ENCODE results near the gene C1QTNF9B.
"Not testable (repeated sequence)": the region's sequence is repeated elsewhere in the genome, so short reads cannot be mapped to it uniquely, and the experiment has no call there.

Gene C1QTNF9B

GRCh38 chr13:23897452-23897919 lies at the start of gene C1QTNF9B:
C1QTNF9B (minus strand) TSS chr13:23897502.
- not testable (repeated sequence) for DNase-seq (ENCODE audit: low read depth in 3 of 3, low spot score in 1 of 3)

GRCh38 chr13:23946900-23947299 lies 49.6 kb upstream of the C1QTNF9B start:
- no peak for DNase-seq (ENCODE audit: low read depth in 3 of 3, low spot score in 1 of 3)

DNA sequence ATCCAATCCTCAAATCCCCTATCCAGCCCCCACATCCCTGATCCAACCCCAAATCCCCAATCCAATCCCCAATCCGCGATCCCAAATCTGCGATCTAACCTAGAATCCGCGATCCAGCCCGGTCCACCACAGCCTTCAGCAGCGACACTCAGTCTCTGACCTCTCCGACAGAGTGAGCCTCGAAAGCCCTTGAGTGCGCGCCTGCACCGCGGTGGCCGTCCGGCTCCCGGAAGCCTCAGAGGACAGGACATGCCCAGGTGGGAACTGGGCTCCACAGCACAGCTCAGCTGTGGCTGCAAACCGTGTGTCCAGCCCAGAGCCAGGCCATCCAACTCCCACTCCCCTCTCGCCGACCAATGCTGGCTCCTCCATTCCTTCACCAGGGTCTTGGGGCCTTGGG lies 48.8 kb upstream of the C1QTNF9B start:
- DNase-seq (ENCODE audit: low read depth in 3 of 3, low spot score in 1 of 3), result no peak

DNA sequence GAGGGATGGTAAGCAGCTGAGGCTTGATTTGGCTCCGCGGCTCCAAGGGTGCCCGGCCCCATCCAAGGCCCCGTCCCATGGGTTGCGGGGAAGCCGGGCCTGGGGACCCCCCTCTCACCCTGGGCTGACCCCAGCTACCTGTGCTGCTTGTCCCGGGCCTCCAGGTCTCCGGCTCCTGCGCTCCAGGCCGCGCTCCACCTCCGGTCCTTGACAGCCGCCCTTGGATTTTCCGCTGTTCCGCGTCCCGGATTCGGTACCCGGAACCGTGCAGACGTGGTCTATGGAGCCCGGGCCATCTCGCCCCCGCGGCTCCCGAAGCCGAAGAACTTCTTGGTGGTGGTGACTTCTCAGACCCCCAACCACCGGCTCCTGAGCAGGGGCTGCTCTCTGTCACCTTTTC lies 48.3 kb upstream of the C1QTNF9B start:
- DNase-seq (ENCODE audit: low read depth in 3 of 3, low spot score in 1 of 3), result no peak

DNA sequence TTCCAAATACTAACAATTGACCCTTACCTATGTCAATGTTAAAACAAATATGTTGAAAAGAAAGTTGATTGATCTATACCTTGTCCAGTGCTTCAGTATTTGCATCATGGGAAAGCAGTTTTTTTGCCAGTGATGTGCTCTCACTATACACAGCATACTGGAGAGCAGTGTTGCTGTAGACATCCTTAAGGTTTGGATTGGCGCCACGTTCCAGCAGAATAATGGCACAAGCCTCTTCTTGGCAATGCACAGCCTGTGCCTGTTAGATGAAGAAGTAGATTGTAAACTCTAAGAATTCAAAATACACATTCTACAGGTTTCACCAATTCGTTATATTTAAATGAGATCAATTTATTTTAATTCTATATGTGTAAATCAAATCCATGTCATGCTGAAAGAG lies 43.9 kb upstream of the C1QTNF9B start:
- DNase-seq (ENCODE audit: low read depth in 3 of 3, low spot score in 1 of 3), result no peak

GRCh38 chr13:23939666-23940065 lies 42.4 kb upstream of the C1QTNF9B start:
- not testable (repeated sequence) for DNase-seq (ENCODE audit: low read depth in 3 of 3, low spot score in 1 of 3)

- no peak for DNase-seq (ENCODE audit: low read depth in 3 of 3, low spot score in 1 of 3)
These were observed 37.2 kb upstream of the C1QTNF9B start for GRCh38 chr13:23934520-23934919.

GRCh38 chr13:23928985-23929384 lies 31.7 kb upstream of the C1QTNF9B start:
- no peak for DNase-seq (ENCODE audit: low read depth in 3 of 3, low spot score in 1 of 3)

GRCh38 chr13:23923031-23923430 lies 25.7 kb upstream of the C1QTNF9B start:
- DNase-seq (ENCODE audit: low read depth in 3 of 3, low spot score in 1 of 3), result no peak

DNA sequence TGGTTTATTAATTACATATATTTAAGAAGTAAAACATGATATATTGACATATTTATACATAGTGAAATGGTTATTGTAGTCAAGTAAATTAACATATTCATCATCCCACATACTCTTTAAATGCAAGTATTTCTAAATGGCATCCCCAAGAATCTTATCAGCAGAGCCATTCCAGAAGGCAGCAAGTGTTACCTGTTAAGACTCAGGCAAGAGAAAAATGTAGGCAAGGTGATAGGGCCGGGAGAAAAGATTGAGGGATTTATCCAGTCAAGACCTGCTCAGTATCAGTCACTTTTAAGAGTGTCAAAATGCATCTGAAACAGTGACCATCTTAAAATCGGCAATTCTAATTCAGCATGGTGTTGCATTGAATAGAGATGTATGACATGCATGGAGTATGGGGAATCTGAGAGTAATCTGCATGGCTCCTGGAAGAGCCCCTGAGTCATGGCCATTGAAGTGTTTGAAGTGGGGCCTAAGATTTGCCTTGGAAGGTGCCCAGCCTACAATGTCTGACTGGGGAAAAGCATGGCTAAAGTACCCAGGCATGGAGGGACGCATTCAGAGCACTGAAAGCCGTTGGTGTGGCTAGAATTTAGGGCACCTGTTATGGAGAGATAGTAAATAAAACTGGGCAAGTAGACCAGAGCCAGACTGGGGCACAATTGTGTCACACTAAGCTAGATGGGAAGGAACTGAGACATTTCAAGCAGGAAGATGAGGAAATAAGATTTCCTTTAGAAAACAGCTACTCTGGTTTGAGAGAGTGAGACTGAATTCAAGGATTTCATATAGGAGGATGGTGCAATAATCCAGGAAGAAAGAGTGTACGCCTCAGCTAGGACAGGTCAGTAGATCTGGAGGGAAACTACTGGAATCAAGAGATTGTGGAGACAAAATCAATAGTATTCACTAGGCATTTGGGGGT lies 25.0 kb upstream of the C1QTNF9B start:
- no peak for DNase-seq (ENCODE audit: low read depth in 3 of 3, low spot score in 1 of 3)

DNA sequence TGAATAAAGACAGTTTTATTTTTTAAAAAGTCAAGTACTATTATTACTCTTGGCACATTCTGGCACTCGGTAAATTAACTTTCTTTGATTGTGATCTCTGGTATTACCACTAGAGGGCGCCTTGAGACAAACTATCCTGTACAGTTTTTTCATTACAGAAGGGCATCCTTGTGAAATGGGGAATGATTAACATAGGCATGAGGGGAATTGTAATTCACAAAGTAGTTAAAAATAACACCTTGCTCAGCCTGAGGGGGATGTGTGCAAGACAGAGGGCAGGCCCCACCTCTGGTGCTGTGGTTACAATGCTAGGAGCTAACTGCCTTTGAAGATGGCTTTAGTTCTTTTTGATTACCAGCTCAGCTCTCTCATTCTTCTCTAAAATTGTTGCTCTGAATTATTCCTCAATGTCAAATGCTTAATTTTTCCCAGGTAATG lies 24.2 kb upstream of the C1QTNF9B start:
- DNase-seq (ENCODE audit: low read depth in 3 of 3, low spot score in 1 of 3), result no peak

DNA sequence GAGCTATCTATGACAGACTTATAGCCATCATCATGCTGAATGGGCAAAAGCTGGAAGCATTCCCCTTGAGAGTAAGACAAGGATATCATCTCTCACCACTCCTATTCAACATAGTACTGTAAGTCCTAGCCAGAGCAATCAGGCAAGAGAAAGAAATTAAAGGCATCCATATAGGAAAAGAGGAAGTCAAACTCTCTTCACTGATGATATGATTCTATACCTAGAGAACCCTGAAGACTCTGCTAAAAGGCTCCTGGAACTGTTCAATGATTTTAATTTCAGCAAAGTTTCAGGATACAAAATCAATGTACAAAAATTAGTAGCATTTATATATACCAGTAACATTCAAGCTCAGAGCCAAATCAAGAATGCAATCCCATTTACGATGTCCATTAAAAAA lies 21.7 kb upstream of the C1QTNF9B start:
- DNase-seq (ENCODE audit: low read depth in 3 of 3, low spot score in 1 of 3), result no peak

GRCh38 chr13:23918208-23918607 lies 20.9 kb upstream of the C1QTNF9B start:
- DNase-seq (ENCODE audit: low read depth in 3 of 3, low spot score in 1 of 3), result no peak

- DNase-seq (ENCODE audit: low read depth in 3 of 3, low spot score in 1 of 3), result no peak
These were observed 18.0 kb upstream of the C1QTNF9B start for GRCh38 chr13:23915308-23915707.

DNA sequence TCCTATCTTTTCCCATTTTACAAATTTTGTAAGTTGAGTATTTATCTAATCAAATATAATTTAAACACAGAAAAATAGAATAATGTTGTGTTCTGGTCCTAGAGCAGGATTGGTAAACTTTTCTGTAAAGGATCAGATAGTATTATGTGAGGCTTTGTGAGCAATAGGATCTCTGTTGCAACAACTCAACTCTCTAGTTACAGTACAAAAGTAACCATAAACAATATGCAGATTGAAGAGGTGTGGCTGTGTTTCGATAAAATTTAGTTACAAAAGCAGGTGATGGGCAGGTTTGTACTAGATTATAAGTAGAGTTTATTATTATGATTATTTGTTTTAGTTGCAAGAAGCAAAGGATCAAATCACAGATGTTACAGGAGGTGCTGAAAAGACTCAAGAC lies 15.2 kb upstream of the C1QTNF9B start:
- DNase-seq (ENCODE audit: low read depth in 3 of 3, low spot score in 1 of 3), result no peak

DNA sequence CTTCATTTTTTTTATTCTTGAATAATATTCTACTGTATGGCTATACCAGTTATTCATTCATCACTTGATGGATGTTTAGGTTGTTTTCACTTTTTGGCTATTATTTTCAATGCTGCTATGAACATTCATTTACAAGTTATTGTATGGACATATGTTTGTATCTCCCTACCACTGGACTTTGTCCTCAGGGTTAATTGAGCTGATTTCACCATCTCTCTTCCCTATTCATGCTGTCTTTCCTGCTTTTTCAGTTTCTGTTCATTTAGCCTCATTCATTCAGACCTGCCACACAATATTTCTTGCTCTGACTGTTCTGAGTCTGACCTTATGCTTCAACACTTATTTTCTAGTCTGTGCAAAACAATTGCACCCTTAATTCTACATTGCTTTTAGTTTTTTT lies 12.3 kb upstream of the C1QTNF9B start:
- DNase-seq (ENCODE audit: low read depth in 3 of 3, low spot score in 1 of 3), result no peak

- no peak for DNase-seq (ENCODE audit: low read depth in 3 of 3, low spot score in 1 of 3)
These were observed 8.5 kb upstream of the C1QTNF9B start for GRCh38 chr13:23905766-23906165.

DNA sequence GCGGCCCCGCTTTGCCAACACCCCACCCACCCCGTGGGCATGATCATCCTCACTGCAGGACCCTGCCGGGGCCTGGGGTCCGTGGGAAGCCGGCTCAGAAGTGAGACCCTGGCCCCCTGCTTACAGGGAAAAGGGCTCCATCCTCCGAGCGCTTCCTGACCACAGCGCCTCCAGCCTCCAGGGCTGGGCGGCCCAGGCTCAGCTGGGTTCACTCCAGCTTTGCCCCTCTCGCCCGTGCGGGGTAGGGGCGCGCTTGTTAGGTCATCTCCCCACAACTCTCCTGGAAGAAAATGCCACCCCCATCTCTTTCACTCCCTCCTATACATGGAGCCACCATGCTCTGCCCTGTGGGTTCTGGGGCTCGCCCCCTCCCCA lies 6.6 kb upstream of the C1QTNF9B start:
- DNase-seq (ENCODE audit: low read depth in 3 of 3, low spot score in 1 of 3), result no peak

GRCh38 chr13:23902975-23903905 lies 5.9 kb upstream of the C1QTNF9B start:
- DNase-seq (ENCODE audit: low read depth in 3 of 3, low spot score in 1 of 3), result no peak

GRCh38 chr13:23901365-23901764 lies 4.1 kb upstream of the C1QTNF9B start:
- no peak for DNase-seq (ENCODE audit: low read depth in 3 of 3, low spot score in 1 of 3)

GRCh38 chr13:23899555-23899954 lies 2.3 kb upstream of the C1QTNF9B start:
- DNase-seq (ENCODE audit: low read depth in 3 of 3, low spot score in 1 of 3), result no peak

DNA sequence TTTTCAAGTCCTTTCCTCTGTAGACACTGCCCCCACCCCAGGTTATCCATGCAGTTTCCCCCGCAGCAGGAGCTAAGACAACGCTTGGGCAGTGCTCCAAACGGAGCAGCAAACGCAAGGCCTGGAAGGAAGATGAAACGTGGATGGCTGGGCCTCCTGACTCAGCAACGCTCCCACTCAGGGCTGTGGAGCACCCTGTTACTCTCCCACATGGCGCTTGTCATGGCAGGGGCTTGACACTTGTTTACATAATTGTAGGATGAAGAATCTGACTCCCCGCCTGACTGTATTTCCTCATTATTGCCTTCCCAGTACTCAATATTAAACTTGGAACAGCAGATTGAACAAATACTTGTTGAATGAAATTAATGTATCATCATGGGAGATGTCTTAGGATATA lies 799 bp upstream of the C1QTNF9B start:
- no peak for DNase-seq (ENCODE audit: low read depth in 3 of 3, low spot score in 1 of 3)

All from stimulated activated CD4-positive, alpha-beta T cell treated with anti-CD3 and anti-CD28 coated beads, TNF-alpha, amount 100 ng/mL, for 1 hour (primary cell).